PC-9 (cell line): Measurements from ENCODE around the gene IZUMO2. TPM values are rescaled to one million over a fixed set of nuclear protein-coding genes. Genes with fewer than 3 reads are reported as not detected.

ENCODE experiments used
- BruUV-seq: library from RNA; stranded (reverse); fragments of 400-500 nt; replicated peaks from 2 replicates; lab custom pipeline; 2021; lab: Mats Ljungman, UMichigan
- CTCF ChIA-PET: fragments of 300-600 bp; sonication (Branson Sonifier 250); formaldehyde crosslinking; loops from one replicate; lab custom pipeline; 2022; ENCODE audit warnings: antibody characterized with exemption; lab: Charles Lee
- POLR2A ChIA-PET: fragments of 300-600 bp; sonication (Branson Sonifier 250); formaldehyde crosslinking; loops from one replicate; lab custom pipeline; 2022; ENCODE audit warnings: antibody characterized with exemption; ENCODE audit not compliant: unreplicated experiment; lab: Charles Lee
- DNase-seq, 2 experiments: peaks; one replicate each; pipeline versions ENCODE4 v3.0.0 to v3.0.0-alpha.2; 2015 to 2022; ENCODE audit warnings: mixed read lengths in 1 of 2
- H2AFZ ChIP-seq: fragments of 200-600 bp; sonication (generic); 2 replicates; pipeline ENCODE4 v1.8.1; 2017; ENCODE audit warnings: antibody characterized with exemption
- H3F3A ChIP-seq: fragments of 200-600 bp; sonication (generic); 2 replicates; pipeline ENCODE4 v1.8.1; 2017; ENCODE audit warnings: antibody characterized with exemption, mild to moderate bottlenecking, low read depth; ENCODE audit not compliant: insufficient read depth
- H3K27ac ChIP-seq: fragments of 200-600 bp; sonication (generic); 2 replicates; pipeline ENCODE4 v1.6.1; 2016; ENCODE audit warnings: mixed run types
- H3K27me3 ChIP-seq: fragments of 200-600 bp; sonication (generic); 2 replicates; pipeline ENCODE4 v1.6.1; 2016; ENCODE audit warnings: low read depth, mixed run types; ENCODE audit not compliant: insufficient read depth
- H3K36me3 ChIP-seq: fragments of 200-600 bp; sonication (generic); 2 replicates; pipeline ENCODE4 v1.6.1; 2016; ENCODE audit warnings: low read depth, mixed run types
- H3K4me1 ChIP-seq: fragments of 200-600 bp; sonication (generic); replicated peaks from 2 replicates; pipeline ENCODE4 v1.6.1; 2016; ENCODE audit warnings: mixed run types; ENCODE audit not compliant: insufficient read depth
- H3K4me2 ChIP-seq: fragments of 200-600 bp; sonication (generic); 2 replicates; pipeline ENCODE4 v1.6.1; 2017; ENCODE audit warnings: mixed run types
- H3K4me3 ChIP-seq: fragments of 200-600 bp; sonication (generic); 2 replicates; pipeline ENCODE4 v1.6.1; 2016; ENCODE audit warnings: mixed run types
- H3K79me2 ChIP-seq: fragments of 200-600 bp; sonication (generic); 2 replicates; pipeline ENCODE4 v1.6.1; 2017; ENCODE audit warnings: low read depth, mixed run types
- H3K9me2 ChIP-seq: fragments of 200-600 bp; sonication (generic); 2 replicates; pipeline ENCODE4 v1.8.1; 2017; ENCODE audit warnings: mild to moderate bottlenecking; ENCODE audit not compliant: insufficient read depth
- H3K9me3 ChIP-seq: fragments of 200-600 bp; sonication (generic); 2 replicates; pipeline ENCODE4 v1.8.1; 2016; ENCODE audit warnings: low read depth; ENCODE audit not compliant: insufficient read depth
- H4K20me1 ChIP-seq: fragments of 200-600 bp; sonication (generic); 2 replicates; pipeline ENCODE4 v1.8.1; 2017; ENCODE audit not compliant: insufficient read depth
- EZH2 ChIP-seq: fragments of 200-600 bp; sonication (generic); IDR thresholded peaks from 2 replicates; pipeline ENCODE4 v1.8.0; 2017; ENCODE audit warnings: antibody characterized with exemption, low read depth
- intact Hi-C: fragments of 100-400 bp; cut with micrococcal nuclease; formaldehyde crosslinking; loops from one replicate; pipeline ENCODE4 v1.10.0; 2022; ENCODE audit not compliant: unreplicated experiment
- total RNA-seq: library from RNA; stranded (reverse); gene quantifications from 2 replicates; pipeline ENCODE4 v1.2.3, GENCODE V29; 2021
- TF ChIP-seq, protein P1 (sequence below): fragments of 200-600 bp; sonication (generic); conservative IDR thresholded peaks from 2 replicates; pipeline ENCODE4 v1.6.1; 2017; ENCODE audit warnings: mixed run types, antibody characterized with exemption, mild to moderate bottlenecking, moderate library complexity

The IZUMO2 gene
- total RNA-seq, 1 experiment from 2014 or later, result not detected

DNA sequence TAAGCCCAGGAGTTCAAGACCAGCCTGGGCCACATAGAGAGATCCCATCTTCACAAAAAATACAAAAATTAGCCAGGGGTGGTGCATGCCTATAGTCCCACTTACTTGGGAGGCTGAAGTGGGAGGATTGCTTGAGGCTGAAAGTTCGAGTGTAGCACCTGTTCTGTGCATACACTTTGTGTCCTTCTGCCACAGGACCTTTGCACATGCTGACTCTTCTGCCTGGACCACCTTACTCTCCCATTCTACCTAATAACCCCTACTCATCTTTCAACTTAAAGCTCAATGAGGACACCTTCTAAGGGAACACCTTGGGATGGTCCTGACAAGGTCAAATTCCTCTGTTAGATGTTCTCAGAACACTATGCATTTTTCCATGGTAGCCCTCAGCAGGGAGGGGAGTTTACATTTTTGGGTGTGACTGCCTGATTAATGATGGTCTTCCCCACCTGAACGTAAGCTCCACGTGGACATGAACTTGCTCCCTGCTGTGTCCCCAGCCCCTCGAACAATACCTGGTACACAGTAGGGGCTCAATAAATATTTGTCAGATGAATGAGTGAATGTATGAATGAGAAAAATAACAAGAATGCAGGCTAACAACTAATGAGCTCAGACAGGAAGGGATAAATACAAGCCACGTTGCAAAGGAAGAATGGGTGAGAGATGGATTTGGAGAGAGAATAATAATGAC lies 11.2 kb upstream of the IZUMO2 start:
- H3K27ac ChIP-seq, result peak overlapping the region; percentile 96
- DNase-seq, result peak in 1 of 2 experiments; percentile 47
- no peak overlapping the region for H3K4me2 ChIP-seq
- H3K36me3 ChIP-seq, result no peaks in the 10 kb centered on the region
- H2AFZ ChIP-seq, result no peak overlapping the region
- no peaks in the 10 kb centered on the region for H3K9me3 ChIP-seq
- H3K4me1 ChIP-seq, result peaks cover 41% of the 10 kb centered on the region
- H3K4me3 ChIP-seq, result no peak overlapping the region
- no peaks in the 10 kb centered on the region for H3K9me2 ChIP-seq
- H3K27me3 ChIP-seq, result no peaks in the 10 kb centered on the region
- no peak for TF ChIP-seq EZH2
- TF ChIP-seq, protein P1, sequence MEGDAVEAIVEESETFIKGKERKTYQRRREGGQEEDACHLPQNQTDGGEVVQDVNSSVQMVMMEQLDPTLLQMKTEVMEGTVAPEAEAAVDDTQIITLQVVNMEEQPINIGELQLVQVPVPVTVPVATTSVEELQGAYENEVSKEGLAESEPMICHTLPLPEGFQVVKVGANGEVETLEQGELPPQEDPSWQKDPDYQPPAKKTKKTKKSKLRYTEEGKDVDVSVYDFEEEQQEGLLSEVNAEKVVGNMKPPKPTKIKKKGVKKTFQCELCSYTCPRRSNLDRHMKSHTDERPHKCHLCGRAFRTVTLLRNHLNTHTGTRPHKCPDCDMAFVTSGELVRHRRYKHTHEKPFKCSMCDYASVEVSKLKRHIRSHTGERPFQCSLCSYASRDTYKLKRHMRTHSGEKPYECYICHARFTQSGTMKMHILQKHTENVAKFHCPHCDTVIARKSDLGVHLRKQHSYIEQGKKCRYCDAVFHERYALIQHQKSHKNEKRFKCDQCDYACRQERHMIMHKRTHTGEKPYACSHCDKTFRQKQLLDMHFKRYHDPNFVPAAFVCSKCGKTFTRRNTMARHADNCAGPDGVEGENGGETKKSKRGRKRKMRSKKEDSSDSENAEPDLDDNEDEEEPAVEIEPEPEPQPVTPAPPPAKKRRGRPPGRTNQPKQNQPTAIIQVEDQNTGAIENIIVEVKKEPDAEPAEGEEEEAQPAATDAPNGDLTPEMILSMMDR, result no peak
- POLR2A ChIA-PET, result interaction anchor here (0.5 to 1.0 kb wide), 2 partner anchors 24 to 151 kb away, joined by 6 to 16 read pairs; no protein-coding TSS in a partner anchor
- no peaks in the 10 kb centered on the region for H3K79me2 ChIP-seq
- BruUV-seq, result no TSS peak
- CTCF ChIA-PET, result interaction anchor here (0.5 kb wide), 1 partner anchor 85 kb away, joined by 5 read pairs; no protein-coding TSS in a partner anchor
- intact Hi-C loops, result no loop called here
- peaks cover 40% of the 10 kb centered on the region for H3F3A ChIP-seq
- no peaks in the 10 kb centered on the region for H4K20me1 ChIP-seq

DNA sequence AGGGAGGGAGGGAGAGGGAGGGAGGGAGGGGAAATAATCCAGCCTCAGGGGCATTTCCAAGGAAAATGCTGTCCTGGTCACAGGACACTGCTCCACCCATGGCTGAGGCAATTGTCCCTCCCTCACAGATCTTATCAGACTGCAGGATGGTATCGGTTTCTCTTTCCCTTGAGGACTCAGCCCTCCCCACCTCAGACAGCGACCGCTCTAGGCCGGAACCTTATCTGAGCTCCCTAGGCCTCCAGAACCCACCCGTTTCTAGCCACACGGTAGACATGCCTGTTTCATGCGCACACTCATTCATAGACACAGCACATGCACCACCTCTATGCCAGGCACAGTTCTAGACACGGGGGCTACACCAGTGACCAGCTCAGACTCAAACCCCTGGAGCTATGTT lies 10.0 kb upstream of the IZUMO2 start:
- Histone ChIP-seq H3K4me1 (peaks cover 41% of the 10 kb centered on the region), H3K4me3 (peak overlapping the region; percentile 36; the same call in 1 of the 2 replicates), H3K27ac (peak overlapping the region; percentile 96), H3K9me3 (no peaks in the 10 kb centered on the region), H4K20me1 (no peaks in the 10 kb centered on the region), H3K36me3 (no peaks in the 10 kb centered on the region), H3K79me2 (no peaks in the 10 kb centered on the region), H2AFZ (0 out of 2 replicates have a peak overlapping the region, but pooled peaks have one; percentile 5), H3K27me3 (no peaks in the 10 kb centered on the region), H3K9me2 (no peaks in the 10 kb centered on the region), H3K4me2 (peak overlapping the region; percentile 72), H3F3A (peaks cover 35% of the 10 kb centered on the region)
- TF ChIP-seq, protein P1, result no peak
- TF ChIP-seq EZH2, result no peak
- peak; percentile 71 to 86 for DNase-seq
- no TSS peak for BruUV-seq
- intact Hi-C loops, result loop anchor here (1.0 kb wide), 1 partner anchor 42 kb away; no protein-coding TSS in a partner anchor
- ChIA-PET CTCF (interaction anchor here (0.6 to 1.3 kb wide), 2 partner anchors 26 to 42 kb away, joined by 5 read pairs; no protein-coding TSS in a partner anchor), POLR2A (interaction anchor here (0.5 to 1.0 kb wide), 4 partner anchors 9 to 810 kb away, joined by 3 to 29 read pairs (median 19); no protein-coding TSS in a partner anchor)

DNA sequence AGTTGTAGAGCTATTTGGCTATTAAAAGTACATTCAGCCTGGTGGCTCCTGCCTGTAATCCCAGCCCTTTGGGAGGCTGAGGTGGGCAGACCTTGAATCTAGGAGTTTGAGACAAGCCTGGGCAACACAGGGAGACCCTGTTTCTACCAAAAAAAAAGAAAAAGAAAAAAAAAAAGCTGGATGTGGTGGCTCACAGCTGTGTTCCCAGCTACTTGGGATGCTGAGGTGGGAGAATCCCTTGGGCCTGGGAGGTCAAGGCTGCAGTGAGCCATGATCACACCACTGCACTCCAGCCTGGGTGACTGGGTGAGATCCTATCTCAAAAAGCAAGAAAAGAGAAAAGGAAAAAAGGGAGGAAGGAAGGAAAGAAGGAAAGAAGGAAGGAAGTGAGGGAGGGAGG lies 9.6 kb upstream of the IZUMO2 start:
- Histone ChIP-seq H3K4me3 (no peak overlapping the region), H2AFZ (no peak overlapping the region), H3K27ac (peak overlapping the region; percentile 91), H3K36me3 (no peaks in the 10 kb centered on the region), H3K9me3 (no peaks in the 10 kb centered on the region), H3F3A (peaks cover 36% of the 10 kb centered on the region), H4K20me1 (no peaks in the 10 kb centered on the region), H3K4me2 (peak overlapping the region; percentile 51), H3K27me3 (no peaks in the 10 kb centered on the region), H3K4me1 (peaks cover 44% of the 10 kb centered on the region), H3K9me2 (no peaks in the 10 kb centered on the region), H3K79me2 (no peaks in the 10 kb centered on the region)
- intact Hi-C loops, result loop anchor here (1.0 kb wide), 1 partner anchor 43 kb away; no protein-coding TSS in a partner anchor
- CTCF ChIA-PET, result interaction anchor here (0.7 to 1.3 kb wide), 2 partner anchors 42 to 1331 kb away, joined by 3 to 5 read pairs; no protein-coding TSS in a partner anchor
- no peak for DNase-seq
- no peak for TF ChIP-seq EZH2
- TF ChIP-seq, protein P1, result no peak
- no TSS peak for BruUV-seq
- POLR2A ChIA-PET, result interaction anchor here (0.6 to 1.0 kb wide), 4 partner anchors 32 to 269 kb away, joined by 3 to 21 read pairs (median 6); no protein-coding TSS in a partner anchor
